Stimulated activated naive B cell treated with anti-CD40 and anti-IgM and Interleukin-4, amounts not matched to agents 10 μg/mL and 1 μg/mL and 100 μg/mL, for 72 hours (primary cell): ENCODE data around the gene RETN.
"Not testable (repeated sequence)": the region's sequence is repeated elsewhere in the genome, so short reads cannot be mapped to it uniquely, and the experiment has no call there.

Experiments
- ATAC-seq, 2 donors: fragments of 150-1000 bp; cut with Tn5 transposase; replicated peaks; 2 replicates each; pipeline ENCODE4 v1.10.0; 2021; ENCODE audit warnings: moderate library complexity in 1 of 2
- DNase-seq: peaks from one replicate; pipeline ENCODE4 v3.0.0; 2021
- H3K27ac Mint-ChIP-seq: one replicate; pipeline ENCODE4 v1.8.0; 2022; ENCODE audit warnings: mild to moderate bottlenecking, mixed read lengths
- H3K27me3 Mint-ChIP-seq, 2 donors: one replicate each; pipeline ENCODE4 v1.8.0; 2022; ENCODE audit warnings: mixed read lengths in 2 of 2
- H3K36me3 Mint-ChIP-seq, 2 donors: one replicate each; pipeline ENCODE4 v1.8.0; 2022; ENCODE audit warnings: mixed read lengths in 2 of 2, mild to moderate bottlenecking in 1 of 2
- H3K4me1 Mint-ChIP-seq, 2 donors: one replicate each; pipeline ENCODE4 v1.8.0; 2022; ENCODE audit warnings: mixed read lengths in 2 of 2, mild to moderate bottlenecking in 1 of 2
- H3K4me3 Mint-ChIP-seq, 2 donors: one replicate each; pipeline ENCODE4 v1.8.0; 2022; ENCODE audit warnings: mild to moderate bottlenecking in 2 of 2, mixed read lengths in 2 of 2, moderate library complexity in 1 of 2
- H3K9me3 Mint-ChIP-seq, 2 donors: one replicate each; pipeline ENCODE4 v1.8.0; 2022; ENCODE audit warnings: mixed read lengths in 2 of 2, mild to moderate bottlenecking in 1 of 2

RETN gene

GRCh38 chr19:7643629-7644549, 25.0 kb upstream of the RETN start:
- DNase-seq, ATAC-seq, H3K27me3 Mint-ChIP-seq, H3K9me3 Mint-ChIP-seq, H3K27ac Mint-ChIP-seq, H3K4me3 Mint-ChIP-seq: not testable (repeated sequence)
- Mint-ChIP-seq H3K4me1 (peaks cover 15 to 17% of the 10 kb centered on the region in 2 donors), H3K36me3 (peaks cover 55 to 74% of the 10 kb centered on the region in 2 donors)

DNA sequence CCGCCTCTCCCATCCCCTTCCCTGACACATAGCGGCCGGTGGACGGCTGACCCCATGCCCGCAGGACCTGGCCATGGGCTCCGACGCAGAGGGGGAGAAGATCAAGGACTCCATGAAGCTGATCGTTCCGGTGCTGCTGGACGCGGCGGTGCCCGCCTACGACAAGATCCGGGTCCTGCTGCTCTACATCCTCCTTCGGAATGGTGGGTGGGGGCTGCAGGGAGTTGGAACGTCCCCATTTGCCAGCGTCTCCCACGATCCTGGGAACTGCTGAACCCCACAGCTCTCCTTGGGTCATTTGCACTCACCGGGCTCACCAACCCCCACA, 24.3 kb upstream of the RETN start:
- Mint-ChIP-seq H3K27me3 (no peaks in the 10 kb centered on the region), H3K9me3 (peaks cover 0 to 2% of the 10 kb centered on the region in 2 donors), H3K4me3 (no peak overlapping the region), H3K36me3 (peaks cover 52 to 67% of the 10 kb centered on the region in 2 donors), H3K27ac (no peak overlapping the region), H3K4me1 (peaks cover 9 to 13% of the 10 kb centered on the region in 2 donors)
- DNase-seq: no peak
- ATAC-seq: no peak

DNA sequence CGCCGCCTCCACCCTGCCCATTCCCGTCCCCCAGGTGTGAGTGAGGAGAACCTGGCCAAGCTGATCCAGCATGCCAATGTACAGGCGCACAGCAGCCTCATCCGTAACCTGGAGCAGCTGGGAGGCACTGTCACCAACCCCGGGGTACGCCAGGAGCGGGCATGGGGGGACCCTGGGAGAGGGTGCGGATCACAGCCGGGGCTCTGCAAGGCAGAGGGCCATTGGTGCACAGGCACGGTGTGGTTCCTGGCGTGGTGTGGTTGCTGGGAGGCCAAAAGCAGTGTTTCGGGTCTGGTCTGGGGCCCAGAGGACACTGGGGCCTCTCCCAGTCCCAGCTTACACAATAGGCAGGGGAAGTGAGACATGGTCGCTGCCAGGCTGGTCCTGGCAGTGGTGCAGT, 23.7 kb upstream of the RETN start:
- DNase-seq (no peak), ATAC-seq (peak in 1 of 2 donors; percentile 13)
- H3K27me3 Mint-ChIP-seq: peaks cover 0 to 4% of the 10 kb centered on the region in 2 donors
- peaks cover 45 to 61% of the 10 kb centered on the region in 2 donors for H3K36me3 Mint-ChIP-seq
- H3K4me3 Mint-ChIP-seq: no peak overlapping the region
- H3K9me3 Mint-ChIP-seq: peaks cover 0 to 2% of the 10 kb centered on the region in 2 donors
- H3K27ac Mint-ChIP-seq: no peak overlapping the region
- H3K4me1 Mint-ChIP-seq: peaks cover 3 to 6% of the 10 kb centered on the region in 2 donors

GRCh38 chr19:7645656-7646425, 23.0 kb upstream of the RETN start:
- no peak overlapping the region for H3K27ac Mint-ChIP-seq

GRCh38 chr19:7646426-7646700, 22.5 kb upstream of the RETN start:
- Mint-ChIP-seq H3K27ac (no peak overlapping the region), H3K36me3 (peaks cover 42 to 57% of the 10 kb centered on the region in 2 donors), H3K27me3 (peaks cover 0 to 7% of the 10 kb centered on the region in 2 donors), H3K4me1 (peaks cover 0 to 4% of the 10 kb centered on the region in 2 donors), H3K4me3 (no peak overlapping the region), H3K9me3 (peaks cover 0 to 2% of the 10 kb centered on the region in 2 donors)
- ATAC-seq: no peak
- DNase-seq: no peak

More at GRCh38 chr19:7645656-7646425, 23.0 kb upstream of the RETN start:
- ATAC-seq: no peak
- Mint-ChIP-seq H3K9me3 (peaks cover 0 to 2% of the 10 kb centered on the region in 2 donors), H3K27me3 (peaks cover 0 to 7% of the 10 kb centered on the region in 2 donors), H3K4me1 (peaks cover 0 to 4% of the 10 kb centered on the region in 2 donors), H3K4me3 (no peak overlapping the region), H3K36me3 (peaks cover 42 to 57% of the 10 kb centered on the region in 2 donors)
- no peak for DNase-seq

DNA sequence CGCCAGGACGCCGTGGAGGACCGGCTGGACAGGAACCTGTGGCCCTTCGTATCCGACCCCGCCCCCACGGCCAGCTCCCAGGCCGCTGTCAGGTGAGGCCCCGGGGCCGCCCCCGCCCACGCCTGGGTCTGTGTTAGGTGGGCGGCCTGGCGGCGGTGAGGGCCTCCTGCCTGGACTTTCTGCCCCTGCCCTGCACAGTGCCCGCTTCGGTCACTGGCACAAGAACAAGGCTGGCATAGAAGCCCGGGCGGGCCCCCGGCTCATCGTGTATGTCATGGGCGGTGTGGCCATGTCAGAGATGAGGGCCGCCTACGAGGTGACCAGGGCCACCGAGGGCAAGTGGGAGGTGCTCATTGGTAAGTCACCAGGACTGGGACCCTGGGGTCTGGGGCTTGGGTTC, 21.7 kb upstream of the RETN start:
- no peak for ATAC-seq
- H3K27me3 Mint-ChIP-seq: peaks cover 0 to 7% of the 10 kb centered on the region in 2 donors
- H3K27ac Mint-ChIP-seq: no peak overlapping the region

GRCh38 chr19:7648265-7649014, 20.4 kb upstream of the RETN start:
- no peaks in the 10 kb centered on the region for H3K9me3 Mint-ChIP-seq
- ATAC-seq (no peak), DNase-seq (no peak)
- H3K4me3 Mint-ChIP-seq: no peak overlapping the region
- H3K27me3 Mint-ChIP-seq: peaks cover 0 to 7% of the 10 kb centered on the region in 2 donors
- peaks cover 7 to 8% of the 10 kb centered on the region in 2 donors for H3K4me1 Mint-ChIP-seq
- peaks cover 33 to 41% of the 10 kb centered on the region in 2 donors for H3K36me3 Mint-ChIP-seq
- H3K27ac Mint-ChIP-seq: no peak overlapping the region

More for the DNA sequence above, 21.7 kb upstream of the RETN start:
- Mint-ChIP-seq H3K36me3 (peaks cover 39 to 53% of the 10 kb centered on the region in 2 donors), H3K4me1 (peaks cover 3 to 5% of the 10 kb centered on the region in 2 donors), H3K9me3 (peaks cover 0 to 2% of the 10 kb centered on the region in 2 donors), H3K4me3 (no peak overlapping the region)
- DNase-seq: no peak

- H3K4me3 Mint-ChIP-seq: no peak overlapping the region
These were observed 18.7 kb upstream of the RETN start for GRCh38 chr19:7650148-7650547.

GRCh38 chr19:7652061-7652641, 16.7 kb upstream of the RETN start:
- Mint-ChIP-seq H3K4me3 (peak overlapping the region; percentile 78), H3K4me1 (peaks cover 6 to 10% of the 10 kb centered on the region in 2 donors), H3K9me3 (no peaks in the 10 kb centered on the region), H3K27ac (peak overlapping the region; percentile 92), H3K36me3 (peaks cover 12 to 14% of the 10 kb centered on the region in 2 donors), H3K27me3 (peaks cover 0 to 7% of the 10 kb centered on the region in 2 donors)
- peak; percentile 84 to 87 for ATAC-seq
- peak; percentile 67 for DNase-seq

More at GRCh38 chr19:7650148-7650547, 18.7 kb upstream of the RETN start:
- DNase-seq (no peak), ATAC-seq (no peak)
- peaks cover 0 to 7% of the 10 kb centered on the region in 2 donors for H3K27me3 Mint-ChIP-seq
- peak overlapping the region; percentile 20 for H3K27ac Mint-ChIP-seq
- H3K36me3 Mint-ChIP-seq: peaks cover 18 to 25% of the 10 kb centered on the region in 2 donors
- no peaks in the 10 kb centered on the region for H3K9me3 Mint-ChIP-seq
- peaks cover 7 to 8% of the 10 kb centered on the region in 2 donors for H3K4me1 Mint-ChIP-seq

DNA sequence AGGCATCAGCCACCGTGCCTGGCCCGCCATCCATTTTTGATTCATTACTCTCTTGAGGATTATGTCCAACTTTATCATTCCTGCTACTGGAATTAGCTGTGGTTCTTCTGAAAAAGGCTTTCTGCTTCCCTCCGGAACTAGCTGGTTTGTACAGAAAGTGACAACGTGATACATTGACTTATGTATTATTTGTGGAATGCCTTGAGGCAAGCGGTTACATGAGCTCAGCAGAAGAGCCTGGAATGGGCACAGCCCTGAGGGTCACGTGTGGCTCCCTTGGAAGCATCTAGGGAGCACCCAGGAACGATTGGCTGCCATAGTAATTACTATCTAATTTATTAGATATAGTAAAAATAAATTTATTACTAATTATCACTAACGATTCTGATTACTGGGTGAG, 14.4 kb upstream of the RETN start:
- Mint-ChIP-seq H3K4me3 (no peak overlapping the region), H3K27me3 (peaks cover 0 to 7% of the 10 kb centered on the region in 2 donors), H3K9me3 (no peaks in the 10 kb centered on the region), H3K27ac (no peak overlapping the region), H3K4me1 (peaks cover 9 to 23% of the 10 kb centered on the region in 2 donors), H3K36me3 (peaks cover 0 to 2% of the 10 kb centered on the region in 2 donors)
- no peak for ATAC-seq
- no peak for DNase-seq

DNA sequence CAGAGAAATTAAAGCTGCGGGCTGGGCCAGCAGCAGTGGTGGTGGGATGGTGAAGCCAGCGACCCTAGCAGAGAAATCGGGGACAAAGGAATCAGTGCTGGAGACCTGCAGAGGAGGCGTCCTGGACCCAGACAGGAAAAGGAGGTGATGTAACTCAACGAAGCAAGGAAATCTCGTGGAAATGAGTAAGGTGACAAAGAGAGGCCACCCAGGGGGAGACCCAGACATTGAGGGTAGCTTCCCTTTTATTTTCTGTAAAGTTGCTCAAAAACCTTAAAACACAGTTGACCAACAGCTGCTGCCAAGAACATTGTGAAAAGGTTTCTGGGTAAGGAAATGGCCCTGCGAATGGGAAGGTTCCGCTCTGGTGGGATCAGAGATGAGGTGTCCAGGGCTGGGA, 13.3 kb upstream of the RETN start:
- Mint-ChIP-seq H3K36me3 (peaks cover 0 to 2% of the 10 kb centered on the region in 2 donors), H3K4me3 (no peak overlapping the region), H3K4me1 (peaks cover 9 to 23% of the 10 kb centered on the region in 2 donors), H3K9me3 (no peaks in the 10 kb centered on the region), H3K27me3 (no peaks in the 10 kb centered on the region), H3K27ac (peak overlapping the region; percentile 32)
- DNase-seq (no peak), ATAC-seq (no peak)

- peaks cover 7 to 19% of the 10 kb centered on the region in 2 donors for H3K4me1 Mint-ChIP-seq
- H3K9me3 Mint-ChIP-seq: no peaks in the 10 kb centered on the region
- peak; percentile 44 for DNase-seq
- H3K36me3 Mint-ChIP-seq: peaks cover 0 to 2% of the 10 kb centered on the region in 2 donors
- ATAC-seq: peak; percentile 53 to 68
- H3K27ac Mint-ChIP-seq: peak overlapping the region; percentile 90
- no peaks in the 10 kb centered on the region for H3K27me3 Mint-ChIP-seq
- H3K4me3 Mint-ChIP-seq: peak overlapping the region; percentile 13 to 82
These were observed 11.6 kb upstream of the RETN start for GRCh38 chr19:7657131-7657751.

DNA sequence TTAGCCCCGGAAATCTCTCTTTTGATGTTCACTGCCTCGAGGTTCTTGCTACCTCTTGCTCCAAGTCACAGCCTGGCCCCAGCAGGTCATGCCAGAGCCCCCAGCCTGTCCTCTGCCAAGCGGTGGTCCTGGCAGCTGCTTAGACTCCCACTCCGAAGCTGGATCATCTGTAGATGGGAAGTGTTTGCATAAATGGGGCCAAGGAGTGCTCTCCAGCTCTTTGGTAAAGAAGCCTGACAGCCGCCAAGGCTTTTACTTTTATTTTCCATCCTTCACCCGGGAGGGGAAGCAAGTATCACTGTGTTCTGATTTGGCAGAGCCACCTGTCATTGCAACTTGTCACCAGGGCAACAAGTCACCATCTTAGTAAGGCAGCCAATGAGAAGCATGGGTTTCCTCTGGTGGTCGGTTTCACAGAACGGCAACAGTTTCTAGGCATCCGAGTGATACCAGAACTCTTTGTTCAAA, 10.6 kb upstream of the RETN start:
- peak overlapping the region; percentile 78 to 82 for H3K4me3 Mint-ChIP-seq
- H3K36me3 Mint-ChIP-seq: no peaks in the 10 kb centered on the region
- H3K27me3 Mint-ChIP-seq: no peaks in the 10 kb centered on the region
- H3K4me1 Mint-ChIP-seq: peaks cover 5 to 15% of the 10 kb centered on the region in 2 donors
- ATAC-seq (peak; percentile 97 to 99), DNase-seq (peak; percentile 70)
- H3K9me3 Mint-ChIP-seq: no peaks in the 10 kb centered on the region
- peak overlapping the region; percentile 90 for H3K27ac Mint-ChIP-seq
